IMR-90 (cell line): ENCODE measurements around the gene PTRHD1.

ENCODE experiments used
- CEBPB ChIP-seq: IDR thresholded peaks from 2 replicates; pipeline ENCODE4 v1.6.1; 2012; ENCODE audit warnings: low read depth, low read length, improper control_type of control experiment
- CHD1 ChIP-seq: IDR thresholded peaks from 2 replicates; pipeline ENCODE4 v1.6.1; 2012; ENCODE audit warnings: low read depth, low read length, improper control_type of control experiment
- MAFK ChIP-seq: IDR thresholded peaks from 2 replicates; pipeline ENCODE4 v1.6.1; 2012; ENCODE audit warnings: low read depth, low read length, improper control_type of control experiment
- MXI1 ChIP-seq: IDR thresholded peaks from 2 replicates; pipeline ENCODE4 v1.6.1; 2012; ENCODE audit warnings: low read depth, mild to moderate bottlenecking, low read length, moderate library complexity, borderline replicate concordance
- POLR2A ChIP-seq: IDR thresholded peaks from 2 replicates; pipeline ENCODE4 v1.6.1; 2012; ENCODE audit warnings: mild to moderate bottlenecking, low read depth, low read length
- RAD21 ChIP-seq: IDR thresholded peaks from 2 replicates; pipeline ENCODE4 v1.6.1; 2012; ENCODE audit warnings: low read length, improper control_type of control experiment
- RFX5 ChIP-seq: IDR thresholded peaks from 2 replicates; pipeline ENCODE4 v1.8.0; 2012; ENCODE audit warnings: low read depth, mild to moderate bottlenecking, low read length, moderate library complexity
- SMC3 ChIP-seq: fragments of 150-350 bp; IDR thresholded peaks from 2 replicates; pipeline ENCODE4 v1.6.1; 2016; ENCODE audit warnings: low read depth, mild to moderate bottlenecking, antibody characterized with exemption, low read length, moderate library complexity
- TF ChIP-seq, protein P1 (sequence below): conservative IDR thresholded peaks from 2 replicates; pipeline ENCODE4 v1.5.1; 2012; ENCODE audit warnings: mild to moderate bottlenecking, low read depth, low read length, improper control_type of control experiment

- TF ChIP-seq CEBPB: no peak
- no peak for TF ChIP-seq RAD21
- TF ChIP-seq, protein P1, sequence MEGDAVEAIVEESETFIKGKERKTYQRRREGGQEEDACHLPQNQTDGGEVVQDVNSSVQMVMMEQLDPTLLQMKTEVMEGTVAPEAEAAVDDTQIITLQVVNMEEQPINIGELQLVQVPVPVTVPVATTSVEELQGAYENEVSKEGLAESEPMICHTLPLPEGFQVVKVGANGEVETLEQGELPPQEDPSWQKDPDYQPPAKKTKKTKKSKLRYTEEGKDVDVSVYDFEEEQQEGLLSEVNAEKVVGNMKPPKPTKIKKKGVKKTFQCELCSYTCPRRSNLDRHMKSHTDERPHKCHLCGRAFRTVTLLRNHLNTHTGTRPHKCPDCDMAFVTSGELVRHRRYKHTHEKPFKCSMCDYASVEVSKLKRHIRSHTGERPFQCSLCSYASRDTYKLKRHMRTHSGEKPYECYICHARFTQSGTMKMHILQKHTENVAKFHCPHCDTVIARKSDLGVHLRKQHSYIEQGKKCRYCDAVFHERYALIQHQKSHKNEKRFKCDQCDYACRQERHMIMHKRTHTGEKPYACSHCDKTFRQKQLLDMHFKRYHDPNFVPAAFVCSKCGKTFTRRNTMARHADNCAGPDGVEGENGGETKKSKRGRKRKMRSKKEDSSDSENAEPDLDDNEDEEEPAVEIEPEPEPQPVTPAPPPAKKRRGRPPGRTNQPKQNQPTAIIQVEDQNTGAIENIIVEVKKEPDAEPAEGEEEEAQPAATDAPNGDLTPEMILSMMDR: no peak
- TF ChIP-seq MAFK: no peak
- no peak for TF ChIP-seq SMC3
- TF ChIP-seq POLR2A: no peak
- TF ChIP-seq RFX5: no peak
- TF ChIP-seq CHD1: no peak
- TF ChIP-seq MXI1: no peak
These were observed 27.6 kb upstream of the PTRHD1 start for GRCh38 chr2:24820598-24821432.
